GM21360 (cell line): ENCODE data around the gene RAB43.

ENCODE experiments used
- ATAC-seq: cut with Tn5 transposase; IDR thresholded peaks from one replicate; pipeline ENCODE4 v1.9.1; 2021; ENCODE audit warnings: mild to moderate bottlenecking, moderate library complexity; ENCODE audit not compliant: unreplicated experiment

The RAB43 gene

DNA sequence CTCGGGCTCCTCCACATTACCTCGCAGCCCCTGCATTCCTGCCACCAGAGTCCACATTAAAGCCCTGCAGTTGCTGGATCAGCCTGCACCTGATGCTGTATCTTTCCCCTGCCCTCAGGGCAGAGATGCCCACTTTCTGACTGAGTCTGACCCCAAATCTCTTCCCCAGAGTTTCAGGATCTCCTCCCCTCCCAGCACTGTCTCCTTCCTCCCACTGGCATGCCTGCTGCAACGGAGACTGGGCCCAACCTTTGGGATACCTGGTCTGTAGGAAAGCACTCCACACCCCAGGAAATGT, 81.6 kb downstream of the RAB43 start:
- ATAC-seq: no peak

- no peak for ATAC-seq
Measured at GRCh38 chr3:129039271-129040038, 82.1 kb downstream of the RAB43 start.

DNA sequence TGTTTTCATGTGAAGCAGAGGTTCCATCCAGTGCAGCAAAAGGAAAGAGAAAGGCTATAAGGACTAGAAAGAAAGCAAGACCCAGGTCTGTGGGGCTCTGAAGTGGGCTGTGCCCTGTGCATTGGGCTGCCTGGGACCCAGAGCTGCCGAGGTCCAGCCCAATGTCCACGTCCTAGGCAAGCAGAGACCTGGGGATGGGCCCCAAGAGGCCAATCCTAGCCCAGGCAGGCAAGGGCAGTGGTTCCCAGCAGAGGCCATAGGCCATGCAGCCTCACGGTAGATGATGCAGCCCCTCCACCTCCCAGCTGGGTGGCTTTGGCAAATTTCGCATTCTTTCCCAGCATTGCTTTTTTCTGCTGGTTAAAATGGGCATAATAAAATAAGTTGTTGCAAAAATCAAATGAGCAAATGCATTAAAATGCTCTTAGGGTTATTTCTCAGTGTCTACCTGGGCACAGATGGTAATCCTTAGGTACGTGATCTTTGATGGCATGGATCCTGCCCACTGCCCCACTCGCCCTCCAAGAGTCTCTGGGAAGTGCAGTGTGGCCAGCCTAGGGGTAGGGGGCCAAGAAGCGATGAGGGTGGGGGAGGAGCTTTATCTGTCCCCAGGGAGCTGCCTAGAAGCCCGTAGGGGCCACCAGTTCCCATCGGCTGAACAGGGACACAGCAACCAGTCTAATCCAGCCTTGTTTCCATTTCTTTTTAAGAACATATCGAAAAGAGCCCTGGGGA, 83.3 kb downstream of the RAB43 start:
- ATAC-seq: no peak
